NCI-H345 (cell line): ENCODE measurements around the gene DPH7.
"Not testable (repeated sequence)": the region's sequence is repeated elsewhere in the genome, so short reads cannot be mapped to it uniquely, and the experiment has no call there.

Experiments used
- DNase-seq: peaks from one replicate; lab custom pipeline; 2025; lab: John Stamatoyannopoulos, UW

DPH7 gene

DNA sequence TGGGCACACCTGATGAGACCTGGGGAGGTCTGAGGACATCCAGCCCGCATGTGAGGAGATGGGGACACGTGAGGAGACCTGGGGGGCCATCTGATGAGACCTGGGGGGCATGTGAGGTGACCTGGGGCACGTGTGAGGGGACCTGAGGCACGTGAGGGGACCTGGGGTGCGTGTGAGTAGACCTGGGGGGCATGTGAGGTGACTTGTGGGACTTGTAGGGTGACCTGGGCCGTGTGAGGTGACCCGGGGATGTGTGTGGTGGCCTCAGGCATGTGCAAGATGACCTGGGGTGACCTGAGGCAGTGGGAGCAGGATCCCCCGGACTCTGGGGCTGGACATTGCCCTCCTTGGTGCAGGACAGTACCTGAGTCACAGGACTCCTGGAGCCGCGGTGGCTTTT, 59.2 kb downstream of the DPH7 start:
- DNase-seq = no peak

DNA sequence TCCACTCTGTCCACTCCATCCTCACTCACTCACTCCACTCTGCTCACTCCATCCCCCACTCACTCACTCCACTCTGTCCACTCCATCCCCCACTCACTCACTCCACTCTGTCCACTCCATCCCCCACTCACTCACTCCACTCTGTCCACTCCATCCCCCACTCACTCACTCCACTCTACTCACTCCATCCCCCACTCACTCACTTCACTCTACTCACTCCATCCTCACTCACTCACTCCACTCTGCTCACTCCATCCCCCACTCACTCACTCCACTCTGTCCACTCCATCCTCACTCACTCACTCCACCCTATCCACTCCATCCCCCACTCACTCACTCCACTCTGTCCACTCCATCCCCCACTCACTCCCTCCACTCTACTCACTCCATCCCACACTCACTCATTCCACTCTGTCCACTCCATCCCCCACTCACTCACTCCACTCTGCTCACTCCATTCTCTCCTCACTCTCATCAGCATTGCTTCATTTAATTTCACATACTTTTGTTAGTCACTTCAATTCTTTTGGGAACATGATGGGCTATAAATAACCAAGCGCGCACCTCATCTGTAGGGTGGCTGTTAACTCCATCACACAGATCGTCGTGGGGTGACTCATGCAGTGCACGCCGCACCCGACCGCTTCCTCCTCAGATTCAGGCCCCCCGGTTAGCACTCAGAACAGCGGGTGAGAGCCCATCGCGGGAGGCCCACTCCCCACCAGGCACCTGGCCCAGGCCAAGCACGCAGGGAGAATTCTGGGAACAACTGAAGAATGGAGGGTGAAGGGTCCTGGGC, 59.9 kb downstream of the DPH7 start:
- not testable (repeated sequence) for DNase-seq

DNA sequence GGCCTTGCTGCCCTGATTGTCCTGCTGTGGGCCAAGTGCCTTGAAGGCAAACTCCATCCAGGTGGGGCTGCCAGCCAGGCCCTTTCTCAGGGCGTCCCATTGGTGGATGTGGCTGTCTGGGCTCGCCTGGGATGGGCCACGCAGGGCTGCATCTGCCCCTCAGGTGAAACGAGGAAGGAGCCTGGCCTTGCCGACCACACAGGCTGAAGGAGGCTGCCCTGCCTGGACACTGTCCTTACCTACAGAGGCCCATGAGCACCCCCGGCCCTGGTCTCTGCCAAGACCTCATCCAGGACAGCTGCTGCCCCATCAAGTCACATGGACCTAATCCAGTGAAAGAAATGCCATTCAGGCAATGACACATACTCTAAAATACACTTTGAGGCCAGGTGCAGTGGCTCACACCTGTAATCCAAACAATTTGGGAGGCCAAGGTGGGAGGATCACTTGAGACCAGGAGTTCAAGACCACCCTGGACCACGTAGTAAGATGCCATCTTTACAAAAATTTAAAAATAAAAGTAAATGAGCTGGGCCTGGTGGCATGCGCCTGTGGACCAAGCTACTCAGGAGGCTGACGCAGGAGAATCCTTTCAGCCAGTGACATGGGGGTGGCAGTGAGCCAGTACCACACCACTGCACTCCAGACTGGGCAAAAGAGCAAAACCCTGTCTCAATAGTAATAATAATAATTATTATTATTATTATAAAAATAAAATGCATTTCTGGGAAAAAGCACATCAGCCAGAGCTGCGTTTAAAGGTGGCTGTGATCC, 62.4 kb downstream of the DPH7 start:
- DNase-seq = no peak

- no peak for DNase-seq
Measured at GRCh38 chr9:137515338-137515724, 63.4 kb downstream of the DPH7 start.

DNA sequence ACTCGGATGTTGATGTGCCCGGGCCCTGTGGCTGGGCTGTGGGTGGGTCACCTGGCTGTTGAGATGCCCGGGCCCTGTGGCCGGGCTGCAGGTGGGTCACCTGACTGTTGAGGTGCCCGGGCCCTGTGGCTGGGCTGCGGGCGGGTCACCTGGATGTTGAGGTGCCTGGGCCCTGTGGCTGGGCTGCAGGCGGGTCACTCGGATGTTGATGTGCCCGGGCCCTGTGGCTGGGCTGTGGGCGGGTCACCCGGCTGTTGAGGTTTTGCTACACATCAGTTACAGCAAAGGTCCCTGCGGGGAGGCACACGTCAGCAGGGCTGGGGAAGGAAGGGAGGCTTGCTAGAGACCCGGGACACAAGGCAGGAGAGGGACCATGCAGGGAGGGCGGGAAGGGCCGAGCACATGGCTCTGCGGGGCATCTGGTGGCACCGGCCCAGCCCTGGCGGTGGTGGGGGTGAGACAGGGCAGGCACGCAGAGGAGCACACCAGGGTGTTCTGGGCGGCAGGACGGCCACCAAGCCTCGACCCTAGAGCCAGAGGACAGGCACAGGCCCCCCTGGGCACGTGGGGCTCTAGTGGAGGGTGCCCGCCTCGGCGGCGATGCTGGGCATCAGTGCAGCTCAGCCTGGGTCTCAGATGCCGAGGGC, 63.9 kb downstream of the DPH7 start:
- DNase-seq = no peak

- not testable (repeated sequence) for DNase-seq
Measured at GRCh38 chr9:137513801-137514570, 64.7 kb downstream of the DPH7 start.

- not testable (repeated sequence) for DNase-seq
Measured at GRCh38 chr9:137513136-137513535, 65.6 kb downstream of the DPH7 start.

- DNase-seq = no peak
Measured at GRCh38 chr9:137511758-137512463, 66.8 kb downstream of the DPH7 start.

- not testable (repeated sequence) for DNase-seq
Measured at GRCh38 chr9:137511126-137511525, 67.6 kb downstream of the DPH7 start.

DNA sequence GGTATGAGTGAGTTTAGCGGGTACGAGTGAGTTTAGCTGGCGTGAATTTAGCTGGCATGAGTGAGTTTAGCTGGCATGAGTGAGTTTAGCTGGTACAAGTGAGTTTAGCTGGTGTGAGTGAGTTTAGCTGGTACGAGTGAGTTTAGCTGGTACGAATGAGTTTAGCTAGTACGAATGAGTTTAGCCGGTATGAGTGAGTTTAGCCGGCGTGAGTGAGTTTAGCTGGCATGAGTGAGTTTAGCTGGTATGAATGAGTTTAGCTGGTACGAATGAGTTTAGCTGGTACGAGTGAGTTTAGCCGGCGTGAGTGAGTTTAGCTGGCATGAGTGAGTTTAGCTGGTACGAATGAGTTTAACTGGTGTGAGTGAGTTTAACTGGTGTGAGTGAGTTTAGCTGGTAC, 69.5 kb downstream of the DPH7 start:
- no peak for DNase-seq

GRCh38 chr9:137506702-137507171, 72.0 kb downstream of the DPH7 start:
- no peak for DNase-seq

DNA sequence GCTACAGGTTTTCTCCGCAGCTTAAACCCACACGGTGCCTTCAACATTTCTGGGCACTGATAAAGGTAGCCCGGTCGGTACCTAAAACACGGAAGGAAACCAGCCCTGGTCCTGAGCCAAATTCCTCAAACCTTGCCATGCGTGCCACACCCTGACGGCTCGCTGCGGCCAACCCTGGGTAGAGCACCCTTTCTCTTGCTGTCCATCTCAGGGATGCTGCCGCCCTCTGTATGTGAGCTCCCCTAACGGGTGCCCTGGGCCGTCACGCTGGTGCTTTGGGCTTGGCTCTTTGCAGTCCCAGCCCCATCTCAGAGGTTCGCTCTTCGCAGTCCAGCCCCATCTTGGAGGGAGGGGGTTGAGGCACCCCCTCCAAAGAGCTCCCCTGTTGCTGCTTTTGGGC, 72.5 kb downstream of the DPH7 start:
- no peak for DNase-seq

DNA sequence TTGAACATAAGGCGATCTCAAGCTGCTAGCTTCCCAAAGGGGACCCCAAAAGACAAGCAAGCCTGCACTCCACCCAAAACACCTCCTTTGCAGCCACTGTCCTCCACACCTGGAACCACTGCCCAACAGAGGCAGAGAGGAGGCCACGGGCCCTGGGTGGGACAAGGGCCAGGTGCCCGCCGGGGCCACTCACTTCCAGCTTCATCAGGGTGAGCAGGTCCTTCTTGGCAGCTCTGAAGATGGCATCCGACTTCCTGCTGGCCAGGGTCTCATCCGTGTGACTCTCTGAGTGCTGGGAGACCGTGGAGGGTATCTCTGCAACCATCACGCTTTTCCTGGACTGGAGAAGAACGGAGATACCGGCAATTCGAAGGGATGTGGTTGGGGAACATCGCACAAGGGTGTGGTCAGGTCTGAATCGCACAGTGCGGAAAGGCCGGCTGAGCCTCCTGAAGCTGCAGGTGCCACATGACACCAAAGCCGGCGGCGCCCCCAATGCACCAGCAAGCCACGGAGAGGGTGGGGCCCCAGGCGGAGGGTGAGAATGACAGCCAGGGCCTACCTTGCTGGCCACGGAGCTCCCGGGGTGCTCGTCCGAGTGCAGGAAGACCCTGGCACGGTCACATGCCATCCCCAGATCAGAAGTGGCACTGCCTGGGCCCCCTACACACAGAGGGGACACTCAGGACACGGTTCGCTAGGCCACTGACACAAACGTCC, 73.1 kb downstream of the DPH7 start:
- no peak for DNase-seq
